ENCODE data around the gene EVPLL. TPM values are rescaled to one million over a fixed set of nuclear protein-coding genes. Genes with fewer than 3 reads are reported as not detected.
"Not testable (repeated sequence)": the region's sequence is repeated elsewhere in the genome, so short reads cannot be mapped to it uniquely, and the experiment has no call there.

Gene EVPLL
- total RNA-seq, 2 experiments from 2014 or later, result not detected

DNA sequence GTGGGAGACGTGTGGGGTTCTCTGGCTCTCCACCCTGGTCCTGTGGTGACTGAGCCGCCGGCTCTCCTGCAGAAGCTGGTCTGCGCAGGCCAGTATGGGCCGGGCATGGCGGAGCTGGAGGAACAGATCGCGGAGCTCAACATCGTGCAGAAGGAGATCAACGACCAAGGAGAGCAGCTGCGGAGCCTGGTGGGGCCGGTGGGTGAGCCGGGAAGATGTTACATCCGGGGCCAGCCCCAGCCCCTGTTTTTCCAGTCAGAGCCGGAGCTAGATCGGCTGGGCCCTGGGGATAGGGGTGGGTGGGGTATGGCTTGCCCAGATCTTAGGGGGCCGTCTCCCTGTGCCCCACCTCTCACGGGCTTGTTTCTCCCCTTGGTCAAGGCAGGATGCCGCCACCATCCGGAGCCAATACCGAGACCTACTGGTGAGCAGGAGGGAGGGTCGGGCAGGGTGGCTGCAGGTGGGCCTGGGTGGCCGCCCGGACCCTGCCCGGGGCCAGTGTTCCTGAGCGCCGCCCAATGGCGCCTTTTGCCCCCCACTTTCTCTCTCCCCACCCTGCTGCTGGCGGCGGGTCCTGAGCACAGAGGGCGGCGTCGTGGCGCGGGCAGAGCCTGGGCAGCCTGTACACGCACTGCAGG lies 5.0 kb downstream of the EVPLL start:
- H3K27me3 Mint-ChIP-seq, result peaks cover 25% of the 10 kb centered on the region

DNA sequence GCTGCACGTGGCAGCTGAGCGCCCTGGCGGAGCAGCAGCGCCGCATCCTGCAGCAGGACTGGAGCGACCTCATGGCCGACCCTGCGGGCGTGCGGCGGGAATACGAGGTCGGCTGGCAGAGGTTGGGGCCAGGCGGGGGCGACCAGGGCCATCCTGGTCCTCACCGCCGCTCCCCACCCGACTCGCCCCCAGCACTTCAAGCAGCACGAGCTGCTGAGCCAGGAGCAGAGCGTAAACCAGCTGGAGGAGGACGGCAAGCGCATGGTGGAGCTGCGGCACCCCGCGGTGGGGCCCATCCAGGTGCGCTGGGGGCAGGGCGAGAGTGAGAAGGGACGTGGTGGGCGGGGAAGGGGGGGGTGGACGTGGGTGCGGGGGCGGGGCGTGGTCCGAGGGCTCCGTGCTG lies 5.5 kb downstream of the EVPLL start:
- H3K27me3 Mint-ChIP-seq, result peaks cover 27% of the 10 kb centered on the region
- CTCF ChIA-PET; DNase-seq; H3K36me3 Mint-ChIP-seq; H3K27ac Mint-ChIP-seq; H3K4me1 Mint-ChIP-seq; H3K9me3 Mint-ChIP-seq (ENCODE audit: low read depth); H3K4me3 Mint-ChIP-seq: not testable (repeated sequence)
- ATAC-seq, result peak; percentile 60

More for the DNA sequence above, 5.0 kb downstream of the EVPLL start:
- Mint-ChIP-seq H3K4me1 (peaks cover 1% of the 10 kb centered on the region), H3K27ac (no peak overlapping the region), H3K4me3 (no peak overlapping the region), H3K36me3 (no peaks in the 10 kb centered on the region), H3K9me3 (ENCODE audit: low read depth) (no peaks in the 10 kb centered on the region)
- no peak for ATAC-seq
- CTCF ChIA-PET, result no interaction called here
- DNase-seq, result no peak

DNA sequence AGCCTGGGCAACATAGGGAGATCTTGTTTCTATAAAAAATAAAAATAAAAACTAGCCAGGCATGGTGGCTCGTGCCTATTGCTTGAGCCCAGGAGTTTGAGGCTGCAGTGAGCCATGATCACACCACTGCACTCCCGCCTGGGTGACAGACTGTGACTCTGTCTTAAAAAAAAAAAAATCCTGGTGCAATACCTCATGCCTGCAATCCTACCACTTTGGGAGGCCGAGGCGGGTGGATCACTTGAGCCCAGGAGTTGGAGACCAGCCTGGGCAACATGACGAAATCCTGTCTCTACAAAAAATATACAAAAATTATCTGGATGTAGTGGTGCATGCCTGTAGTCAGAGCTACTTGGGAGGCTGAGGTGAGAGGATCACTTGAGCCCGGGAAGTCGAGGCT lies 6.7 kb downstream of the EVPLL start:
- H3K36me3 Mint-ChIP-seq; CTCF ChIA-PET; H3K4me3 Mint-ChIP-seq; H3K4me1 Mint-ChIP-seq; ATAC-seq; DNase-seq; H3K9me3 Mint-ChIP-seq (ENCODE audit: low read depth); H3K27ac Mint-ChIP-seq: not testable (repeated sequence)
- H3K27me3 Mint-ChIP-seq, result peaks cover 27% of the 10 kb centered on the region

DNA sequence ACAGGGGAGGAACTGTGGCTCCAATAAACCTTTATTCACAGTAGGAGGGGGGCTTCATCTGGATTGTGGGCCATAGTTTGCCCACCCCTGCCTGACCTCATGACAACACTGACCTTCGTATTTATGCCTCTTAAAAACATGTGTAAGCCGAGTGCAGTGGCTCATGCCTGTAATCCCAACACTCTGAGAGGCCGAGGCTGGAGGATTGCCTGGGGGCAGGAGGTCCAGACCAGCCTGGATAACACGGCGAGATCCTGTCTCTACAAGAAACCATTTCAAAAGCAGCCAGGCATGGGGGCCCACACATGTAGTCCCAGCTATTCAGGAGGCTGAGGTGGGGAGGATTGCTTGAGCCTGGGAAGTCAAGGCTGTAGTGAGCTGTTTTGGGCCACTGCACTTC lies 10.0 kb downstream of the EVPLL start:
- H3K4me1 Mint-ChIP-seq; H3K9me3 Mint-ChIP-seq (ENCODE audit: low read depth); ATAC-seq; H3K4me3 Mint-ChIP-seq; H3K36me3 Mint-ChIP-seq; CTCF ChIA-PET; DNase-seq; H3K27ac Mint-ChIP-seq: not testable (repeated sequence)
- peaks cover 19% of the 10 kb centered on the region for H3K27me3 Mint-ChIP-seq

DNA sequence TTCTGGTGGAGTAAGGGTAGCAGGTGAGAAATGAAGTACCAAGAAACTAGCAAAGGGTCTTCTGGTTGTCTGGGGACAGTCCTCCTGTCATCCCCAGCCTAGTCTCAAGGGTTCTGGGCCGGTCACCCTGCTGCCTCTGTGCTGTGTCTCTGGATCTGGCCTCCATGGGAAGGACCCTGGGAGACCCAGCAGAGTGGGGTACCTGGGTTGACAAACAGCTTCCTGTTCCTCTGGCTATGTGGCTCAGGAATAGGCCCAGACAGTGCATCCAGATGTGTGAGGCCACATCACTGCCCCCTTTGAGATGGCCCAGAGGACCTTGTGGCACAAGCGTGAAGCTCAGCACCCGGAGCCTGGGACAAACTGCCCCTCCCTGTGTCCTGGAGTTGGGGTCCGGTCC lies 10.7 kb downstream of the EVPLL start:
- CTCF ChIA-PET; H3K4me1 Mint-ChIP-seq; DNase-seq; H3K27ac Mint-ChIP-seq; H3K4me3 Mint-ChIP-seq; ATAC-seq; H3K36me3 Mint-ChIP-seq; H3K9me3 Mint-ChIP-seq (ENCODE audit: low read depth): not testable (repeated sequence)
- peaks cover 19% of the 10 kb centered on the region for H3K27me3 Mint-ChIP-seq

DNA sequence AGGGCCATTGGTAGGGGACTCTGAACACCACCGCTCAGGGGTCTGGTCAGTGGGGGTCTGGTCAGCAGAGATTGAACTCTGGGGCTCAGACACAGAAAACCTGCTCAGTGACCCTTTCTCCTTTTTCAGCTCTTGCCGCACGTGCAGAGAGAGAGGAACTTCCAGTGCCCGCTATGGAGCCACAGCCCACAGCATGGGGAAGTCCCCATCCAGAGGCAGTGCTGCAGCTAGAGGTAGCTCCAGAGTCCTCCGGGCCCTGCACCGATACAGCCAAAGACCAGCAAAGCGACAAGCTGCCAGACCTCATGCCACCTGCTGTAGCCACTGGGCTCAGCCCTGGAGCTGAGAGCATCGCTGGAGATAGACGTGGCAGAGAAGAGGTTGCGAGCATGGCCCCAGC lies 11.2 kb downstream of the EVPLL start:
- DNase-seq, CTCF ChIA-PET: not testable (repeated sequence)

GRCh38 chr17:18401872-18402590 lies 24.5 kb downstream of the EVPLL start:
- H3K9me3 Mint-ChIP-seq (ENCODE audit: low read depth); H3K27ac Mint-ChIP-seq; H3K4me3 Mint-ChIP-seq; H3K36me3 Mint-ChIP-seq; ATAC-seq; CTCF ChIA-PET; H3K4me1 Mint-ChIP-seq; H3K27me3 Mint-ChIP-seq; DNase-seq: not testable (repeated sequence)

More for the DNA sequence above, 11.2 kb downstream of the EVPLL start:
- not testable (repeated sequence) for H3K9me3 Mint-ChIP-seq (ENCODE audit: low read depth); ATAC-seq; H3K4me3 Mint-ChIP-seq; H3K36me3 Mint-ChIP-seq; H3K27ac Mint-ChIP-seq; H3K4me1 Mint-ChIP-seq
- H3K27me3 Mint-ChIP-seq, result peaks cover 17% of the 10 kb centered on the region

- H3K4me1 Mint-ChIP-seq; H3K9me3 Mint-ChIP-seq (ENCODE audit: low read depth); H3K27me3 Mint-ChIP-seq; CTCF ChIA-PET; H3K4me3 Mint-ChIP-seq; H3K27ac Mint-ChIP-seq; DNase-seq; H3K36me3 Mint-ChIP-seq; ATAC-seq: not testable (repeated sequence)
Observed at GRCh38 chr17:18403166-18403565, 25.6 kb downstream of the EVPLL start.

- DNase-seq; H3K9me3 Mint-ChIP-seq (ENCODE audit: low read depth); H3K27ac Mint-ChIP-seq; H3K4me3 Mint-ChIP-seq; H3K27me3 Mint-ChIP-seq; ATAC-seq; CTCF ChIA-PET; H3K4me1 Mint-ChIP-seq; H3K36me3 Mint-ChIP-seq: not testable (repeated sequence)
Observed at GRCh38 chr17:18403604-18404003, 26.0 kb downstream of the EVPLL start.

DNA sequence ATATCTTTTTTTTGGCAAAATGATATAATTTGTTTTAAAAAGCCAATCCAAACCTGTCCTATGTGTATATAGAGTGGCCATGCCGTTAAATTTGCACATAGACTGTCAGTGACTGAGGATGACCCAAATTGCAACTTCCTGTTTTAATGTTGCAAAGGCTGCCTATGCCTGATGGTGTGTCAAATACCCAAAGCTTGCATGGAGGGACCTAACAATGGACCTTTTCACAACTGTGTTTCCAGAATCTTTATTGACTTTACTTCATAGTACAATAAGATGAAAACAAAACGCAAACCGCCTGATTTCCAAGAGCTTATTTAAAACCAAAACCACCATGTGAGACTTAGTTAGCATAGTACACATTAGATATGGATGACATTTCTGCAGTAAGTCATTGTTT lies 31.3 kb downstream of the EVPLL start:
- H3K27me3 Mint-ChIP-seq; H3K9me3 Mint-ChIP-seq (ENCODE audit: low read depth); DNase-seq; H3K36me3 Mint-ChIP-seq; H3K27ac Mint-ChIP-seq; ATAC-seq; CTCF ChIA-PET; H3K4me3 Mint-ChIP-seq: not testable (repeated sequence)
- H3K4me1 Mint-ChIP-seq, result peaks cover 17% of the 10 kb centered on the region

GRCh38 chr17:18409321-18409720 lies 31.7 kb downstream of the EVPLL start:
- H3K4me3 Mint-ChIP-seq, result not testable (repeated sequence)

DNA sequence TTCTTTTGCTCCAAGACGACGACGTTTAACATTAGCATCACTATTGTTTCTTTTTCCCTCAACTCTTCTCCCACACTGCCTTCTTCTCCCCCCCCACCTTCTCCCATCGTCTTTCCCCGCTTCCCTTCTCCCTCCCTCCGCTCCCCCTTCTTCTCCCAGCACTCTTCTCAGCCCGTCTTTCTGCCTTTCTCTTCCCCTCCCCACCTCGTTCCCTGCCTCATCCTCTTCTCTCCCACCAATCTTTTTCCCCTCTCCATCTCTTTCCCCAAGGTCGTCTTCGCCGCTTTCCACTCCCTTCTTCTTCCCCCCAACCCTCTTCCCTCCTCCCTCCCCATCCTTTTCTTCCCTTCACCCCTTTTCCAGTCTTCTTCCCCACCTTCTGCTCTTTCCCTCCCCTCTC lies 33.2 kb downstream of the EVPLL start:
- H3K4me1 Mint-ChIP-seq, result peaks cover 17% of the 10 kb centered on the region

More at GRCh38 chr17:18409321-18409720, 31.7 kb downstream of the EVPLL start:
- ATAC-seq; H3K27ac Mint-ChIP-seq; DNase-seq; H3K27me3 Mint-ChIP-seq; CTCF ChIA-PET; H3K36me3 Mint-ChIP-seq; H3K9me3 Mint-ChIP-seq (ENCODE audit: low read depth): not testable (repeated sequence)
- peaks cover 17% of the 10 kb centered on the region for H3K4me1 Mint-ChIP-seq

DNA sequence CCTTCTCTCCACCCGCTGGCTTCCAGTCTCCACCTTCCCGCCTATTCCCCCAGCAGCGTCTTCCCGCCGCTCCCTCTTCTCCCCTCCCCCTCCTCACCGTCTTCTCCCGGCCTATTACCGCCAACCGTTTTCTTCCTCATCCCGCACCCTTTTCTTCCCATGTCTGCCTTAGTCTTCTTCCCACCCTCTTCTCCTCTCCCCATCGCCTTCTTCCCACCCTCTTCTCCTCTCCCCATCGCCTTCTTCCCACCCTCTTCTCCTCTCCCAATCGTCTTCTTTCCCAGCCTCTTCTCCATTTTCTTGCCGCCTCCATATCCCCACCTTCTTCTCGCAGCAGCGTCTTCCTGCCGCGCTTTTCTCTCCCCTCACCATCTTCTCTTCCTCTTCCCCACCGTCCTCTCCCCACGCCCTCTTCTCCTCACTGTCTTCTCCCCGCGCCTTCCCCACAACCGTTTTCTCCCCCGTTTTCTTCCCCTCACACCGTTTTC lies 33.8 kb downstream of the EVPLL start:
- H3K36me3 Mint-ChIP-seq; CTCF ChIA-PET; H3K27me3 Mint-ChIP-seq; DNase-seq; H3K9me3 Mint-ChIP-seq (ENCODE audit: low read depth): not testable (repeated sequence)
- Mint-ChIP-seq H3K27ac (peak overlapping the region; percentile 54), H3K4me1 (peaks cover 17% of the 10 kb centered on the region), H3K4me3 (peak overlapping the region; percentile 87)
- peak; percentile 42 for ATAC-seq

More for the DNA sequence above, 33.2 kb downstream of the EVPLL start:
- CTCF ChIA-PET; H3K27ac Mint-ChIP-seq; H3K36me3 Mint-ChIP-seq; ATAC-seq; H3K9me3 Mint-ChIP-seq (ENCODE audit: low read depth); H3K27me3 Mint-ChIP-seq; DNase-seq: not testable (repeated sequence)
- H3K4me3 Mint-ChIP-seq, result peak overlapping the region; percentile 87

GRCh38 chr17:18412001-18412538 lies 34.5 kb downstream of the EVPLL start:
- H3K27me3 Mint-ChIP-seq, result not testable (repeated sequence)

More at GRCh38 chr17:18412001-18412538, 34.5 kb downstream of the EVPLL start:
- DNase-seq, result peak; percentile 56
- H3K36me3 Mint-ChIP-seq; CTCF ChIA-PET; H3K9me3 Mint-ChIP-seq (ENCODE audit: low read depth); H3K27ac Mint-ChIP-seq; H3K4me3 Mint-ChIP-seq: not testable (repeated sequence)
- ATAC-seq, result peak; percentile 98
- peaks cover 17% of the 10 kb centered on the region for H3K4me1 Mint-ChIP-seq
